Body of pancreas (tissue), 4 donors: ENCODE results near the gene MPND. TPM values are rescaled to one million over a fixed set of nuclear protein-coding genes. Genes with fewer than 3 reads are reported as not detected.
A peak's percentile ranks its signal among the peaks of the same experiment; 100 is the strongest.

Experiments
- ATAC-seq: fragments of 150-250 bp; one replicate; pipeline ENCODE4 v1.9.1; 2016
- DNase-seq, 4 donors: peaks; one replicate each; pipeline ENCODE4 v3.0.0-alpha.2; 2019
- H3K27ac ChIP-seq, 4 donors: fragments of 200-600 bp; sonication (generic); 1 replicate in 3 of 4; 2 replicates in 1 of 4; pipeline versions ENCODE4 v1.5.1 to v1.6.1; 2016 to 2019; ENCODE audit warnings: mild to moderate bottlenecking in 1 of 4, mixed read lengths in 1 of 4, moderate library complexity in 1 of 4
- H3K27me3 ChIP-seq, 2 donors: fragments of 200-600 bp; sonication (generic); one replicate each; pipeline ENCODE4 v1.6.0; 2016; ENCODE audit warnings: mild to moderate bottlenecking in 1 of 2
- H3K36me3 ChIP-seq, 2 donors: fragments of 200-600 bp; sonication (generic); replicated peaks in 1 of 2; 2 replicates each; pipeline ENCODE4 v1.5.1; 2016; ENCODE audit warnings: low read depth in 2 of 2; ENCODE audit not compliant: insufficient read depth in 1 of 2
- H3K4me1 ChIP-seq: fragments of 200-600 bp; sonication (generic); one replicate; pipeline ENCODE4 v1.6.0; 2016
- H3K4me3 ChIP-seq, 2 donors: fragments of 200-600 bp; sonication (generic); 1 replicate in 1 of 2; 2 replicates in 1 of 2; pipeline ENCODE4 v1.5.1; 2016 to 2019
- H3K9me3 ChIP-seq, 3 donors: fragments of 200-600 bp; sonication (generic); 1 replicate in 2 of 3; 2 replicates in 1 of 3; pipeline ENCODE4 v1.5.1; 2016
- POLR2A ChIP-seq, 3 donors: fragments of 450-650 bp; IDR thresholded peaks; one replicate each; pipeline ENCODE4 v1.6.1; 2016; ENCODE audit warnings: antibody characterized with exemption in 3 of 3, mild to moderate bottlenecking in 2 of 3
- WGBS, 2 donors: methylation state at CpG; one replicate each; pipeline ENCODE4 v1.1.5; 2017; 5-methylcytosine and 5-hydroxymethylcytosine counted together
- intact Hi-C: fragments of 100-400 bp; cut with DNase I; formaldehyde crosslinking; loops from one replicate; pipeline ENCODE4 v1.15.1; 2023
- total RNA-seq, 2 donors: library from RNA; depleted of rRNA; stranded (reverse); fragments of >200 nt; gene quantifications; one replicate each; pipeline ENCODE4 v1.1.0, GENCODE V29; 2016
- TF ChIP-seq, protein P1 (sequence below), 7 experiments: fragments of 450-650 bp in 4 of 7; fragments of 200-600 bp in 3 of 7; sonication (generic) in 3 of 7; IDR thresholded peaks; one replicate each; pipeline ENCODE4 v1.5.1; 2016 to 2019; ENCODE audit warnings: antibody characterized with exemption in 7 of 7

Gene MPND
- total RNA-seq, 2 donors from 2014 or later, result 0.99 to 7.5 TPM

DNA sequence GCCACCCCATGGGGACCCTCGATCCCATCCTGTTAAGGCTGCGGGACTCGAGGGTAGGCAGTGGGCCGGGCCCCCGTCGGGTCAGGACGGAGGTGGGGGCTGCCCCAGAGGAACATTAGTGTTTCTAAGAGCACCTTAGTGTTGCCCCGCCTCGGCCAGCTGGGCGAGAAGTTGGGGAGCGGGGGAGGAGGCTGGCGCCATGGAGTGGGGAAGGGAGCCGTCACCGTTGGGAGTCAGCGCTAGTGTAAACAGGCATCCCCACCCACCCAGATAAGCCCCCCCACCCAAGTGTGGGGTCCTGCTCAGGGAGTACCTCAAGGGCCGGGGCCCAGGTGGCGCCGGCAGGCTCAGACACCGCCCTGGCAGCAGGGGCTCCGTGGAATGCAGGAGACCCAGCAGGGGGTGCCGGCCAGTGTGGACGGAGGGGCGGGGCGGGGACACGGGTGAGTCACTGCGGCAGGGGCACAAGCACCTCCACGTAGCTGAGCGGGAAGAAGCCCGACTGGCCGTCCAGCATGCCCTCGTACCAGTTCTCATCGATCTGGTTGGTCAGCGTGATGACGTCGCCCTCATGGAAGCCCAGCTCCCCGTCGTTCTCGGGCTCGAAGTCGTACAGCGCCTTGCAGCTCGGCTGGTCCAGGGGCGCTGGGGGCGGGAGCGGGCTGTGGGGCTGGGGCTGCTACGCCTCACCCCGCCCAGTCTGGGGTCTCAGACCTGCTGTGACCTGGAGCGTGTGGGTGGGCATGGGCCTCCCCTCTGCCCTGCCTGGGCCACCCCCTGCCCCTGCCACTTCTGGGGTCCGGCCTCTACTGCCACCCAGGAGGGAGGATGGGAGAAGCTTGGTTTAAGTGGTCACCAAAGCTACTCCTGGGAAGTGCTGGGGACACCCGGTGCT, 18.0 kb downstream of the MPND start:
- WGBS, 2 donors, result 88 to 89% methylated on average over 10 to 32 of the region's 50 CpGs
- TF ChIP-seq, protein P1, sequence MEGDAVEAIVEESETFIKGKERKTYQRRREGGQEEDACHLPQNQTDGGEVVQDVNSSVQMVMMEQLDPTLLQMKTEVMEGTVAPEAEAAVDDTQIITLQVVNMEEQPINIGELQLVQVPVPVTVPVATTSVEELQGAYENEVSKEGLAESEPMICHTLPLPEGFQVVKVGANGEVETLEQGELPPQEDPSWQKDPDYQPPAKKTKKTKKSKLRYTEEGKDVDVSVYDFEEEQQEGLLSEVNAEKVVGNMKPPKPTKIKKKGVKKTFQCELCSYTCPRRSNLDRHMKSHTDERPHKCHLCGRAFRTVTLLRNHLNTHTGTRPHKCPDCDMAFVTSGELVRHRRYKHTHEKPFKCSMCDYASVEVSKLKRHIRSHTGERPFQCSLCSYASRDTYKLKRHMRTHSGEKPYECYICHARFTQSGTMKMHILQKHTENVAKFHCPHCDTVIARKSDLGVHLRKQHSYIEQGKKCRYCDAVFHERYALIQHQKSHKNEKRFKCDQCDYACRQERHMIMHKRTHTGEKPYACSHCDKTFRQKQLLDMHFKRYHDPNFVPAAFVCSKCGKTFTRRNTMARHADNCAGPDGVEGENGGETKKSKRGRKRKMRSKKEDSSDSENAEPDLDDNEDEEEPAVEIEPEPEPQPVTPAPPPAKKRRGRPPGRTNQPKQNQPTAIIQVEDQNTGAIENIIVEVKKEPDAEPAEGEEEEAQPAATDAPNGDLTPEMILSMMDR (IDR thresholded peaks at IDR 0.05), result no peak
- TF ChIP-seq POLR2A (IDR thresholded peaks at IDR 0.05), result no peak
- H3K27me3 ChIP-seq, result no peaks in the 10 kb centered on the region
- H3K9me3 ChIP-seq, result no peaks in the 10 kb centered on the region
- no peaks in the 10 kb centered on the region for H3K4me1 ChIP-seq
- H3K4me3 ChIP-seq, result no peak overlapping the region
- peaks cover 13 to 30% of the 10 kb centered on the region in 2 donors for H3K36me3 ChIP-seq
- intact Hi-C loops, result no loop called here
- ATAC-seq (no peak), DNase-seq (no peak)
- no peak overlapping the region for H3K27ac ChIP-seq

DNA sequence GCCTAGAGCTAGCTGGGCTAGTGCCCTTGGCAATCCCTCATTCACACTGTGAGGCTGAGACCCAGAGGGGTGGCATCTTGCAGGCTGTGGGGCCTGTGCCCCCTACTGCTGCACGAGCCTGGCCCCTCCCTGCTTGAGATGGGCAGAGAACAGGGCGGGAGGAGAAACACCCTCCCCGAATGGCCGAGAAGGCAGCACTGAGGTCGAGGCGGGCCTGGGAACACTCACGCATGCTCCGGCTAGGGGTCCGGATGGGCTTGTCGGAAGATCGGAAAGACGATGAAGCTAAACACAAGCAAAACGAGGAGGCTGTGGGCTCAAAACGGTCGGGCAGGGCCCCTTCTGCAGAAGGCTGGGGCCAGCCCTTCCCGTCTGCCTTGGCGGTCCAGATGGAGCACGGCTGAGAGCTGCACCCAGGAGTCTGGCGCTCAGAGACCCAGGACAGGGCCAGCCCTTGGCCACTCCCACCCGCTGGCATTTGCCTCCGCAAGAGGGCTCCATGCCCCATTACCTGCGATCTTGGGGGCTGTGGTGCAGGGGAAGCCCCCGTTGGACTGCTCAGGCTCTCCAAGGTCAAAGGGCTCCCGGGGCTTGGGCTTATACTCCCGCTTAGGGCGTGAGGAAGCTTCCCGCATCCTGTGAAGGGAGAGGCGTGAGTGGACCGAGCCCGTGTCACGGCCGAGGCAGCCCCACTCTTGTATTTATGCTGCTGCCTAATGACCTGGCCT, 18.9 kb downstream of the MPND start:
- no peak overlapping the region for H3K27ac ChIP-seq
- intact Hi-C loops, result no loop called here
- no peaks in the 10 kb centered on the region for H3K9me3 ChIP-seq
- DNase-seq (no peak), ATAC-seq (no peak)
- H3K4me3 ChIP-seq, result no peak overlapping the region
- H3K4me1 ChIP-seq, result no peaks in the 10 kb centered on the region
- 87 to 92% methylated on average over 17 to 32 of the region's 32 CpGs for WGBS, 2 donors
- TF ChIP-seq, protein P1 (IDR thresholded peaks at IDR 0.05), result no peak
- no peak for TF ChIP-seq POLR2A (IDR thresholded peaks at IDR 0.05)
- peaks cover 13 to 30% of the 10 kb centered on the region in 2 donors for H3K36me3 ChIP-seq
- no peaks in the 10 kb centered on the region for H3K27me3 ChIP-seq

DNA sequence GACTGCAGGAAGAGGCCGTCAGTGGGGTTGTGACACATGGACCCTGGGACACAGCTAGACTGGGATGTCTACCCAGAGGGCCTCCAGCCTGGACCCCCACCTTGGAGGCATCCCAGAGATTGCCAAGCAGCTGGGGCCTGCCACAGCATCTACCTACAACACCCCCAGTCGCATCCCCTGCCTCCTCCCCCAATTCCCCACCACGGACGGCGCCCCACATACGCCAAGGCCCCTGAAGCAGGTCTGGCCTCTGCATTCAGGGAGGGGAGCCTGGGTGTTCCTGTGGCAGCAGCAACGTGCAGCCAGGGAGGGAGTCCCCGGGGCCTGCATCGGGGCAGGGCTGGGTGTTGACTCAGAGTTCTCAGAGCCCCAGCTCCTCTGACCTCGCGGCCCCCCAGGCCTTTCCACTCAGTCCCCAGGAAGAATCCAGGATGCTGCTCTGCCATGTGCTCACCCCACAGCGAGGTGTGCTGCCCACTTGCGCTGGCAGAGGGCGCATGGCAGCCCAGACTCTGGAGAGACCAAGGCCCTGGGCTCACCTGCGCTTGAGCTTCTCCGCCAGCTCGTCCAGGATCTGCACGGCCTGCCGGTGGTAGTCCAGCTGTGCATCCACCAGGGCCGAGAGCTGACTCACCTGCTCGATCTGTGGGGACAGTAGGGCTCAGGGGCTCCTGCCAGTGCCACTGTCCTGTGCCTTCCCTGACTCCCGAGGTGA, 19.6 kb downstream of the MPND start:
- H3K27ac ChIP-seq, result no peak overlapping the region
- TF ChIP-seq POLR2A (IDR thresholded peaks at IDR 0.05), result no peak
- TF ChIP-seq, protein P1 (IDR thresholded peaks at IDR 0.05), result peak in 2 of 7 experiments; percentile 13 to 18
- peaks cover 13 to 30% of the 10 kb centered on the region in 2 donors for H3K36me3 ChIP-seq
- ATAC-seq (no peak), DNase-seq (no peak)
- intact Hi-C loops, result no loop called here
- no peak overlapping the region for H3K4me3 ChIP-seq
- H3K9me3 ChIP-seq, result no peaks in the 10 kb centered on the region
- peaks cover 3% of the 10 kb centered on the region for H3K4me1 ChIP-seq
- H3K27me3 ChIP-seq, result no peaks in the 10 kb centered on the region
- 75 to 95% methylated on average over 8 to 21 of the region's 22 CpGs for WGBS, 2 donors

DNA sequence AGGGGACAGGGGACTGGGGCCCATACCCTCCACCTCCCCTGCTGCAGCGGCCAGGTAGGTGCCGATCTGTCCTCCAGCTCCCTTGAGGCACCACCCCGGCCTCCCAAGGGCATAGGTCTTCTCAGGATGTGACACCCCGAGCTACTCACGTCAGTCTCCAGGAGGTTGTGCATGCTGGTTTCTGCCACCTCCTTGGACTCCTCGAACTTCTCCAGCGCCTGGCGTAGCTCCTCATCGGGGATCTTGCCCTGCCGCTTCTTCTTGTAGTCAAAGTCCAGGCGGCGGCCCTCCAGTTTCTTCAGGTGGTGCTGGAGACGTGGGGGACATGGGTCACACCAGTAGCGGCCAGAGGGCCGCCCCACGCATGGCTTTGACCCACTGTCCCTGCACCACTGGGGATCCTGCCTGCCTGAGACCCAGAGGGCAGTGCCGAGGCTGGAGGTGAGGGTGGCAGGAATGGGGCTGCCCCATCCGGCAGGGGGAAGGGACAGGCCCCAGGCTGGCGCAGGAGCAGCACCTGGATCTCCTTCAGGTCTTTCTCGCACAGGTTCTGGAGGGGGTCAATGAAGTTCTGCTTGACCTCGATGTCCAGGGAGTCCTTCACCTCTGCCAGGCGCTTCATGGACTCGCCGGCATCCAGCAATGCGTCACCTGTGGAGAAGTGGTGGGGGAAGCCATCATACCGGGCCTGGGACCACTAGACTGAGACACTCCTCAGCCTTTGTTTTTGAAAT, 20.4 kb downstream of the MPND start:
- Histone ChIP-seq H3K27me3 (no peaks in the 10 kb centered on the region), H3K36me3 (peaks cover 13 to 30% of the 10 kb centered on the region in 2 donors), H3K27ac (no peak overlapping the region), H3K4me1 (peaks cover 10% of the 10 kb centered on the region), H3K4me3 (no peak overlapping the region), H3K9me3 (no peaks in the 10 kb centered on the region)
- intact Hi-C loops, result no loop called here
- TF ChIP-seq, protein P1 (IDR thresholded peaks at IDR 0.05), result no peak
- no peak for TF ChIP-seq POLR2A (IDR thresholded peaks at IDR 0.05)
- DNase-seq, result peak in 1 of 4 donors; percentile 13
- ATAC-seq, result no peak
- 88 to 90% methylated on average over 22 to 25 of the region's 26 CpGs for WGBS, 2 donors
